Measurements from ENCODE around the gene TTF1.

Gene TTF1

DNA sequence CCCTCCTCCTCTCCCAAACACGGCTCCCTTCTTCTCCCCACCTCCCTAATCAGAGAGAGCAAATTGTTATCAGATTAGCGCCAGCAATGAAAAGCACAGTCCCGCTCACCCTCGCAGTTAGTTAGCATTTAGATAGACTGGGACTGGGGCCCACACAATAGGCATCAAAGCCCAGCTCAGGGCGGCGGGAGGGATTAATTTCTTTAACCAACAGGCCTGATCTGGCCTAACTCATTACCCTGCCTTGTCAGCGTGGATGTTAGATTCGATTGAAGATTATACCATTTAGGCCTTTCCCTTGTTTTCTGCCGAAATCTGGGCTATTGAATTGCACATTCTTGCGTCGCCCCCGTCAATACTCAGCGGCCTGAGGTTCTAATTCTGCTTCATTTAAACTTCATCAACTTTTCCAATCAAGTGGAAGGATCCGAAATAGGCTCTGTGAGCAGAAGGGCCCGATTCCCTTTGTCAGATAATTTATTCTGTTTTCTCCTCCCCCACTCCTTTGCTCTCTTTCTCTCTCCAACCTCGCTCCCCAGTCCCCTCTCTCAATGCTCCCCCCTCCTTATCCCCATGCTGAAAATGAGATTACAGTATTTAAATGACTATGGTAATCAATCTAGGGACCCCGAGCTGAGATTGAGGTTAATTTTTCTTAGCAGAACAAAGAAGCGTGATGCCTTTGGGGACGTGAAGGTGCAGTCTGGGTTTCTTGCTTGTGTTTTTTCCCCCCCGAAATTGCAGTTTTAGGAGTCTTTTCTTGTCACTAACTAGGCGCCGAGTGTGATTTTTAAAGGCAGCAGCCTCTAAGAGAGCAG lies 18.4 kb upstream of the TTF1 start:
- H3K9me3 Mint-ChIP-seq: no peaks in the 10 kb centered on the region
- H3K27ac Mint-ChIP-seq: no peak overlapping the region
- H3K36me3 Mint-ChIP-seq: no peaks in the 10 kb centered on the region
- H3K4me3 Mint-ChIP-seq: no peak overlapping the region
- H3K4me1 Mint-ChIP-seq: no peaks in the 10 kb centered on the region
- DNase-seq (ENCODE audit: low spot score in 2 of 2) (no peak), ATAC-seq (no peak)

DNA sequence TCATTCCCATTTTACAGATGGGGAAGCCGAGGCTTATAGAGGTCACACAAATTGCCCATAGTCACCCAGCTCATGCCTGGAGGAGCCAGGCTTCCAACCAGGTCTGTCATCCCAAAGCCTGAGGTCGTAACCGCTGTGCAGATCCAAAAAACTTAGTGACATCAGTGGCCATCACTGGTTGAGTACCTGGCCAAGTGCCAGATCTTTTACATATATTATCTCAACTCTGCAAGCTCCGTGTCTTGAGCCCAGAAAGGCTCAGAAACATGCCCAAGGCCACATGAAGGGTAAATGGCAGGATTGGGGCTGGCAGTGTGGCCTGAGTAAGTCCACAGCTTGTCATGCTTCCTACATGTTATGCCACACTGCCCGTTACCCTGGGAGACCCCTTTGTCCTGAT lies 16.9 kb upstream of the TTF1 start:
- DNase-seq (ENCODE audit: low spot score in 2 of 2) (no peak), ATAC-seq (no peak)
- no peaks in the 10 kb centered on the region for H3K4me1 Mint-ChIP-seq
- no peak overlapping the region for H3K4me3 Mint-ChIP-seq
- no peak overlapping the region for H3K27ac Mint-ChIP-seq
- no peaks in the 10 kb centered on the region for H3K36me3 Mint-ChIP-seq
- no peaks in the 10 kb centered on the region for H3K9me3 Mint-ChIP-seq

DNA sequence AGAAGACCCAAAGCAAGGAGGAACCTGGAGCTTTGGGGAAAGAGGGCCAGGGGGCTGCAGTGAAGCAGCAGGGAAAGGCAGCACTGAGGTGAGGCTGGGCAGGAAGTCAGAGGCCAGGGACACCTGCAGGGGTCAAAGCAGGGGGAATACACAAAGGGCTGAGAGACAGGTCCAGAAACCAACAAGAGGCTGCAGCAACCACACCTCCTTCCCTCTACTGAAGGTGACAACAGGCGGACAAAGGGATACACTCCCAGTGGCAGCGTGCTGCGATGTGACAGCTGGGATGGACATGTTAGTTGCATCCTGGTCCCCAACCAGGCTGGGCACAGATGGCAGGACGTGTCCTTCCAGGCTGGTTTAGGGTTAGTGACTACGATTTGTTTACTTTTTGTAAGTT lies 15.9 kb upstream of the TTF1 start:
- Mint-ChIP-seq H3K36me3 (no peaks in the 10 kb centered on the region), H3K27ac (no peak overlapping the region), H3K4me3 (no peak overlapping the region), H3K4me1 (no peaks in the 10 kb centered on the region), H3K9me3 (no peaks in the 10 kb centered on the region)
- DNase-seq (ENCODE audit: low spot score in 2 of 2) (no peak), ATAC-seq (no peak)

DNA sequence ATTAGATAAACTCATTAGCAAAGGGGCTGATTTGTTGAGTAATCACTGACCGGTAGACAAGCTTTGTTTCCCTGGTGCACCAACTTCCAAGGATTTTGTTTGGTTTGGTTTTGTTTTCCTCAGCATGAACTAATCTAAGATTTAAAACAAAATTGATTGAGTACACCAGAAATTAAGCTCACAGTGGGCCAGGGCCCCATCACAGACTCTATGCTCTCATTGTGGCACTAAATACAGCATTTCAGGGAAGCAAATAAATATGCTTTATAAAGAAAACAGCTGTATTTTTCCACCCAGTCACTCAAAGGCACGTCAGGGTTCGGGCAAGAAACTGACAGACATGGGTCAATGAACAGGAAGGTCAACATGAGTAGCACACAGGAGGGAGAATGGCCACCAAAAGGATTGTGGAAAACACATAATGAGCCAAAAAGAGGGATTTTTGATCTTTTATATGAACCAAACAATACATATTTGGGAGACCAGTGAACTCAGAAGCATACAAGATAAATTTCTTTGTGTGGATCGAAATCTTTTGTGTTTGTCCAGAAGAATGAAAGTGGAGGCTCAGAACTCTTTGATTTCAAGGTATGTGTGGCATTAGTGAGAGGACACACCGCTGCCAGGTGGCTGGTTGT lies 12.2 kb upstream of the TTF1 start:
- Mint-ChIP-seq H3K9me3 (no peaks in the 10 kb centered on the region), H3K4me1 (no peaks in the 10 kb centered on the region), H3K27ac (no peak overlapping the region), H3K4me3 (no peak overlapping the region), H3K36me3 (no peaks in the 10 kb centered on the region)
- no peak for ATAC-seq
- no peak for DNase-seq (ENCODE audit: low spot score in 2 of 2)

DNA sequence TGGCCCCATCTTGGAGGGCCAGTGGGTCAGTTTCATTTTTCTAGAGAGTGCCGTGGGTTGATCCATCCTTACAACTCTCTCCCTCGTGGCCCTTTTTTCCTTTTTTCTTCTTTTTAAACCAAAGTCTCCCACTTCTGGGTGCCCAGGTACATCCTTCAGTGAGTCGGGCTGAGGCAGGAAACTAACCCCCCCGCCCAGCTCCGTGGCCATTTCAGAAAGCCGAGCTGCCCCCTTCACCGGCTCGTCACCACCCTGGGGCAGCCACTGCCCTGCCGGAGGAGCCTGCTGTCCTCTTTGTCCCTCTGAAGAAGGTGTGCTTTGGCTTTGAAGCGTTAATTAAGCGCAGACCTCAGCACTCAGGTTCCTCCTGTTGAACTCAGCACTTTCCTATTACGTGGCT lies 8.5 kb upstream of the TTF1 start:
- no peak overlapping the region for H3K4me3 Mint-ChIP-seq
- H3K4me1 Mint-ChIP-seq: peaks cover 18% of the 10 kb centered on the region
- no peak for DNase-seq (ENCODE audit: low spot score in 2 of 2)
- no peak overlapping the region for H3K27ac Mint-ChIP-seq
- no peaks in the 10 kb centered on the region for H3K9me3 Mint-ChIP-seq
- H3K36me3 Mint-ChIP-seq: no peaks in the 10 kb centered on the region
- ATAC-seq: no peak

DNA sequence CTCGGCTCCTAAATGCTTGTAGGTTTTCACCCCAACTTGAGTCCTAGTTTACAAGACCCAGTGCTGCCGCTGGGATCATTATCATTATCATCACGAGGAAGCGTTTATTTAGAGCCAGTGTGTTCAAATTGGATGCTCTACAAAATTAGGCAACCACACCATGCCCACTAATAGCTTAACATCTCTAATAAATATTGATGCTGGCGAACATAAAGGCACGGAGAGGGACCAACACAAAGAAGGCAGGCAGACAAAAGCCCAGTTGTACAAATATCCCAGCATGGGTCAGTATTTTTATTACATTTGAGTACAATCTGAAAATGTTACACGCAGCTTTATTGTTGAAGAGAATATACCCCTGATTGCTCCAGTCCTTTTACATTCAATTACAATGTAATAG lies 8.1 kb upstream of the TTF1 start:
- H3K4me3 Mint-ChIP-seq: no peak overlapping the region
- H3K9me3 Mint-ChIP-seq: no peaks in the 10 kb centered on the region
- no peaks in the 10 kb centered on the region for H3K36me3 Mint-ChIP-seq
- no peak overlapping the region for H3K27ac Mint-ChIP-seq
- no peak for DNase-seq (ENCODE audit: low spot score in 2 of 2)
- H3K4me1 Mint-ChIP-seq: peaks cover 18% of the 10 kb centered on the region
- ATAC-seq: no peak

DNA sequence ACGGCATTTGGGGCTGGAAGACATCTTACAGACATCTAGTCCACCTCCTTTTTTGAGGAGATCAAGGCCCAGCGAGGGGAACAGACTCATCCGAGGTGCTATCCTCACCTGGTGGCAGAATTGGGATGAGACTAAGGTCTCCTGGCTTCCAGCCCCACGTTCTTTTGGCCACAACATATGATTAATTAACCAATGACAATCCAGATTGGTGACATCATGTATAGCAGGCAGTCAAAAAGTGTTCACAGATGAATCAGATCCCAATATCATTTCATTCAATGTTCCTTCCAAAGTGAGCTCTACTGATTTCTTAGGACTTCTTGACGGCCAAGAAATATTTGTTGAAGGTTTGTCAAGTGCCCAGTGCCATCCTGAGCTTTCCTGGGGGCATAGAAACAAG lies 7.3 kb upstream of the TTF1 start:
- peaks cover 18% of the 10 kb centered on the region for H3K4me1 Mint-ChIP-seq
- H3K9me3 Mint-ChIP-seq: no peaks in the 10 kb centered on the region
- DNase-seq (ENCODE audit: low spot score in 2 of 2) (no peak), ATAC-seq (no peak)
- no peak overlapping the region for H3K4me3 Mint-ChIP-seq
- H3K27ac Mint-ChIP-seq: no peak overlapping the region
- no peaks in the 10 kb centered on the region for H3K36me3 Mint-ChIP-seq

DNA sequence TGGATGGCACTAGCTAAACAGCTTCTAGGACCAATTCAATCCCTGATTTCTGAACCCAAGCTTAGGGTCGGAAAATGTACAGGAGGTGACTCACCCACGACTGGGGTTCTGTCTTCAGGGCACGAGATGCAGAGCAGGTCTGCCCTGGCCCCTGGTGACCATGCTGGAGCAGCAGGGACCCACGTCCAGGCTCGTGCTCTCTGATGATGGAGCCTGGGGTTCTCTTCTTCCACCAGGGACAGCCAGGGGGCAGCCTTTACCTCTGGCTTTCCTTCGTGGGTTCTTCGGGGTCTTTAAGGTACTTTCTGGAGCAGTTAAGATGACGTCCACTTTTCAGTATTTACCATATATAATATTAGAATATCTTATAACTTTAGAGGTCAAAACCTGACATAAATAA lies 5.4 kb upstream of the TTF1 start:
- H3K4me3 Mint-ChIP-seq: no peak overlapping the region
- H3K27ac Mint-ChIP-seq: no peak overlapping the region
- peak in 1 of 2 donors; percentile 65 for DNase-seq (ENCODE audit: low spot score in 2 of 2)
- peak; percentile 49 for ATAC-seq
- peaks cover 21% of the 10 kb centered on the region for H3K4me1 Mint-ChIP-seq
- no peaks in the 10 kb centered on the region for H3K9me3 Mint-ChIP-seq
- H3K36me3 Mint-ChIP-seq: peaks cover under 1% of the 10 kb centered on the region

DNA sequence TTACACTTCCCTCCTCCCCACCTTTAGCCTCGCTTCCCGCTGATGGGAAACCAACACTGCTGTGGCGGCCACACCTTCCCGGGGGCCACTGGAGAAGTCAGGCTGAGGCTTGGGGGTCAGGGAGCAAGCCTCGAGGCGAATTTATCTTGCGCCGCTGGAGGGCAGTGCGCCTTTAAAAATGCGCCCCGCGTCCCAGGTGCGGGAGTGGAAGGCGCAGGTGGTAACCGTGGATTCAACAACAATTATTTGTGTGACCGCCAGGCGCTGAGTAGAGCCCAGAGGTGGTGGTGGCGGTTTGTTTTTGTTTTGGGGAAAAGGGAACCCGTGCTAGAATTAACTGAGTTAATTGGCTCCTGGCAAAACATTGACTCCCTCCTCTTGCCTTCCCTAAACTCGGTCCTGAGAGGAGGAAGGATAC lies 4.5 kb upstream of the TTF1 start:
- ATAC-seq (peak; percentile 66), DNase-seq (ENCODE audit: low spot score in 2 of 2) (peak; percentile 59 to 78)
- Mint-ChIP-seq H3K36me3 (peaks cover 7% of the 10 kb centered on the region), H3K27ac (no peak overlapping the region), H3K4me1 (peaks cover 27% of the 10 kb centered on the region), H3K4me3 (peak overlapping the region; percentile 66), H3K9me3 (no peaks in the 10 kb centered on the region)

DNA sequence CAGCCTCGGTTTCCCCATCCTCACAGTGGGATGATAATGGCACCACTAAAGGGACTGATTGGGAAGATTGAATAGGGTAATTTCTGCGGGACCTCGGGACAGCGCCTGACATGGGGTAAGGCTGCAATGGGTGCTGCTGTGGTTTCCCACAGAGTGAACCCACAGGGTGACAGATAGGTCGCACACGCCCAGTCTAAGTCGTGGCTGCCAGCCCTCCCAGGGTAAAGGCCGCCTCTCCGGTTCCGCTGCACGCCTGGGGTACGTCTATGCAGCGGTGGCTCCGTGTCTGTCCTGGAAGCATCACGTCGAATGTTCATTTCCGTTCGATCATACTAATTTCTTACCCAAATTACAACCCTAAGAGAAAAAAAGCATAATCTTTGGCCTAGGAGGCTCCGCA lies 4.0 kb upstream of the TTF1 start:
- peaks cover 11% of the 10 kb centered on the region for H3K36me3 Mint-ChIP-seq
- peak overlapping the region; percentile 66 for H3K4me3 Mint-ChIP-seq
- DNase-seq (ENCODE audit: low spot score in 2 of 2) (no peak), ATAC-seq (peak; percentile 48)
- peaks cover 32% of the 10 kb centered on the region for H3K4me1 Mint-ChIP-seq
- H3K27ac Mint-ChIP-seq: no peak overlapping the region
- no peaks in the 10 kb centered on the region for H3K9me3 Mint-ChIP-seq

DNA sequence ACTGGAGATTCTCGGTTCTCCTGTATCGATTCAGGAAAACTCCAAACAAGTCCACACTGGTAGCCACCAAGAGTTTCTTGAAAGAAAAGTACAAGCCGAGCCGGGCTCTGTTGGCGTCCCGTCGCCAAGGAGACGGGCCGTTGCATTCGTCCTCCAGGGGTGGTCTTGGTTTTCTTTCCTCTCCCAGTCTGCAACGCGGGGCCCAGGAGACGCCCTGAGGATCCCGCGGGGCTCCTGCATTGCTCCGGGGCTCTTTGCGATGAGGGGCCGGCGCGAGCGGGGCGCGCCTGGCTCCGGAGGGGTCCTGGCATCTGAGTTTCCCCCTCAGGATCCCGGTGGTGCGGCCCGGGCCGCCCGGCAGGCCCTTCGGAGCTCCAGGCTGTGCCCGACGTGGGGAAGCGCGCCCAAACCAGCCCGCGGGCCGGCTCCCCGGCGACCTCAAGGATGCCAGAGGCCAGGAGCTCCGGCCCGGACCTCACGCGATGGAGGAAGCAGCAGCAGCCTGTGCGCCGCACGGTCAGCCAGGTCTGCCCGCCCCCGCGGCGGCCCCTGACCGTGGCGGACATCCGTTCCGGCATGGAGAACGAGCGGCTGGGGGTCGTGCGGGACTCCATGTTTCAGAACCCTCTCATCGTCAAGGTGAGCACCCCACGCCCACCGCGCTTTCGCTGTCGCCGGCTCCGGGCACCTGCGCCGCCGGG lies 3.3 kb upstream of the TTF1 start, which contains the start of gene CFAP77:
Gene CFAP77 (plus strand): TSS at position 384 of the 701 bp plus-strand sequence. CDS start 61 bp downstream, at position 445.
- H3K4me1 Mint-ChIP-seq: peaks cover 38% of the 10 kb centered on the region
- no peak within 1 kb of the TSS for H3K27ac Mint-ChIP-seq
- peak; percentile 17 for ATAC-seq

DNA sequence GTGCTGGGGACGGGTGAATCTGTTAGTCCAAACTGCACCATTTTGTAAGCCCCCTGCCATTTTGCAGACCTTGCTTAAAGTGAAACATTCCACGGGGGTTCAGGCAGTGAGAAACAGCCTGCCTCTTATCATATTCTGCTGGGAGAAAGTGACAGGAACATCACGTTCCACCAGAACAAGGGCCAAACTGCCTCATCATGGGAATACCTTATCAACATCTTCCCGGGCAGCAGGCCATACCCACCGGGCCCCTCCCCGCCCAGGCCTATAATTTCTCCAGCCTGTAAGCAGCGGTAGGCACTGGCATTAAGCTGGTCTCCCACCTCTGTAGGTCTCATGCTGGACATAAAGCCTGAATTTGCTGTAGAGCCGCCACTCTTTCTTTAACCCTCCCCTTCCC lies 1.9 kb upstream of the TTF1 start:
- DNase-seq (ENCODE audit: low spot score in 2 of 2) (no peak), ATAC-seq (no peak)
- H3K36me3 Mint-ChIP-seq: peaks cover 17% of the 10 kb centered on the region
- H3K4me1 Mint-ChIP-seq: peaks cover 50% of the 10 kb centered on the region
- H3K9me3 Mint-ChIP-seq: no peaks in the 10 kb centered on the region
- H3K4me3 Mint-ChIP-seq: no peak overlapping the region
- no peak overlapping the region for H3K27ac Mint-ChIP-seq

More for the DNA sequence above, 3.3 kb upstream of the TTF1 start, which contains the start of gene CFAP77:
- DNase-seq (ENCODE audit: low spot score in 2 of 2): peak in 1 of 2 donors; percentile 57
- Mint-ChIP-seq H3K36me3 (peaks cover 17% of the 10 kb centered on the region), H3K9me3 (no peaks in the 10 kb centered on the region), H3K4me3 (peak within 1 kb of the TSS; percentile 66)

DNA sequence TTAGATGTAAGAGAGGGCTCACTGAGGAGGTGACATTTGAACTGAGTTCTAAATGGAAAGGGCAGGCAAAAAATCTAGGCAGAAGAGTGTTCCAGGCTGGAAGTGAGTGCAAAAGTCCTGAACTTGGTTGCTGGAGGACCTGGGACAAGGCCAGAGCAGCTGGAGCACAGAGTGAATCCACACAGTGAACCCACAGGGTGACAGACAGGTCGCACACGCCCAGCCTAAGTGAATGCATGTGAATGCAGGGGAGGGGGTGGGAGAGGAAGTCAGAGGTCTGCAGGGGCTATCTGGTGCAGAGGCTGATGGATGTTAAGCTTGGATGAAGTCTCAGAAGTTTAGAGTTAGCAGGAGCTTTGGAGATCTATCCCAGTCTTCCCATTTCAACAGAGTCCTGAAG lies 556 bp upstream of the TTF1 start:
- Mint-ChIP-seq H3K27ac (peak overlapping the region; percentile 69), H3K9me3 (no peaks in the 10 kb centered on the region), H3K4me3 (peak overlapping the region; percentile 75), H3K4me1 (peaks cover 59% of the 10 kb centered on the region), H3K36me3 (peaks cover 17% of the 10 kb centered on the region)
- ATAC-seq (no peak), DNase-seq (ENCODE audit: low spot score in 2 of 2) (no peak)

DNA sequence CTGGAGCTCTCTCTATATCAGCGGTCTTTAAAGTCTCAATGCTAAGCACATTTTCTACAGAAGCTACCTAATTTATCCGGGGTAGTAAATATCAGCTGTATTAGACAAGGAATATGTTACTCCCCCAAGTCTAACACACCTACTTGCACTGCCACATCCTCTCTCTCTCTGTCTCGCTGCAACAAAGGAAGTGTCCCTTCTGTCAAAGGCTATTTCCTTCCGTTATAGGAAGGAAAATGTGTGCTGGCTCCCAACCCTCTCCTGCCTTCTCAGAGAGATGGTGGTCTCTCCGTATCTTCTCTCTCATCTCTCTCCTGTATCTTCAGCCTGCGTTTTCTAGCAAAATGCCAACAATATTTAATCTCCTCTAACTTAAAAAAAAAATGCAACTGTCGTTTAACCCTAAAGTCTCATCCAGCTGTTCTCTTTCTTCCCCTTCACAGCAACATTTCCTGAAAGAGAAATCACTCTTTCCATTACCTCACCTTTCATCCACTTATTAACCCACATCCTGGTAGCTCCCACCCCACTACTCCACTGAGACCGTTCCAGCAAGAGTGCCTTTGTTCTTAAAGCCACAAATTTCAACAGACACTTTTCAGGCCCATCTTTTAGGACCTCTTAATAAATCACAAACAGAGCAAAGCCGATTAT lies 2.3 kb downstream of the TTF1 start:
- Mint-ChIP-seq H3K9me3 (no peaks in the 10 kb centered on the region), H3K4me1 (peaks cover 49% of the 10 kb centered on the region), H3K4me3 (peak overlapping the region; percentile 75), H3K27ac (peak overlapping the region; percentile 69), H3K36me3 (peaks cover 17% of the 10 kb centered on the region)
- ATAC-seq (peak; percentile 54), DNase-seq (ENCODE audit: low spot score in 2 of 2) (no peak)

DNA sequence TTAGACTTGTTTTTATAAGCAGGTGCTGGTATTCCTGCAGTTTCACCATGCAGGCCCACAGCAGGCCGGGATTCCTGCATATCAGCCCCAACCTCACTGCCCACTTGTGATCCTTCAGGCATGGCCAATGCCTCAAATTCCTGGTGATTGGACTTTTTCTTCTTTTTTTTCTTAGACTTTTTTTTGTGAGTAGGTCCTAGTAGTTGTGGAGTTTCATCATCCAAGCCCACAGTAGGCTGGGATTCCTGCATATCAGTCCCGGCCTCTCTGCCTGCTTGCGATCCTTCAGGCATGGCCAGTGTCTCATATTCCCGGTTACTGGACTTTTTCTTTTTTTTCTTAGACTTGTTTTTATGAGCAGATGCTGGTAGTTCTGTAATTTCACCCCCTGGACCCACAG lies 4.8 kb downstream of the TTF1 start:
- ATAC-seq: no peak
- Mint-ChIP-seq H3K9me3 (no peaks in the 10 kb centered on the region), H3K4me3 (no peak overlapping the region), H3K36me3 (peaks cover 14% of the 10 kb centered on the region), H3K4me1 (peaks cover 44% of the 10 kb centered on the region), H3K27ac (peak overlapping the region; percentile 29)
- DNase-seq (ENCODE audit: low spot score in 2 of 2): no peak

Measured in stimulated activated effector memory CD8-positive, alpha-beta T cell treated with anti-CD3 and anti-CD28 coated beads, Interleukin-12 subunit alpha, Interleukin-12 subunit beta, amount 100 ng/mL, for 72 hours (primary cell).